ENCODE measurements around the gene IKZF5. TPM values are rescaled to one million over a fixed set of nuclear protein-coding genes. Genes with fewer than 3 reads are reported as not detected.

The IKZF5 gene
- total RNA-seq, 1 donor from 2014 or later, result 17.0 TPM

GRCh38 chr10:122974543-122975064 lies 34.0 kb downstream of the IKZF5 start:
- H3K9me3 Mint-ChIP-seq, result no peaks in the 10 kb centered on the region
- H3K36me3 Mint-ChIP-seq (ENCODE audit: low read depth), result no peaks in the 10 kb centered on the region
- CTCF ChIA-PET, result no interaction called here
- DNase-seq (no peak), ATAC-seq (ENCODE audit: low read depth) (no peak)
- peaks cover 7% of the 10 kb centered on the region for H3K27me3 Mint-ChIP-seq
- no peak overlapping the region for H3K27ac Mint-ChIP-seq
- no peaks in the 10 kb centered on the region for H3K4me1 Mint-ChIP-seq
- intact Hi-C loops (cut with micrococcal nuclease), result no loop called here
- TF ChIP-seq, protein P1, sequence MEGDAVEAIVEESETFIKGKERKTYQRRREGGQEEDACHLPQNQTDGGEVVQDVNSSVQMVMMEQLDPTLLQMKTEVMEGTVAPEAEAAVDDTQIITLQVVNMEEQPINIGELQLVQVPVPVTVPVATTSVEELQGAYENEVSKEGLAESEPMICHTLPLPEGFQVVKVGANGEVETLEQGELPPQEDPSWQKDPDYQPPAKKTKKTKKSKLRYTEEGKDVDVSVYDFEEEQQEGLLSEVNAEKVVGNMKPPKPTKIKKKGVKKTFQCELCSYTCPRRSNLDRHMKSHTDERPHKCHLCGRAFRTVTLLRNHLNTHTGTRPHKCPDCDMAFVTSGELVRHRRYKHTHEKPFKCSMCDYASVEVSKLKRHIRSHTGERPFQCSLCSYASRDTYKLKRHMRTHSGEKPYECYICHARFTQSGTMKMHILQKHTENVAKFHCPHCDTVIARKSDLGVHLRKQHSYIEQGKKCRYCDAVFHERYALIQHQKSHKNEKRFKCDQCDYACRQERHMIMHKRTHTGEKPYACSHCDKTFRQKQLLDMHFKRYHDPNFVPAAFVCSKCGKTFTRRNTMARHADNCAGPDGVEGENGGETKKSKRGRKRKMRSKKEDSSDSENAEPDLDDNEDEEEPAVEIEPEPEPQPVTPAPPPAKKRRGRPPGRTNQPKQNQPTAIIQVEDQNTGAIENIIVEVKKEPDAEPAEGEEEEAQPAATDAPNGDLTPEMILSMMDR (IDR thresholded peaks at IDR 0.05), result no peak
- POLR2A ChIA-PET, result interaction anchor here (0.5 kb wide), 1 partner anchor 169 kb away, joined by 4 read pairs; no protein-coding TSS in a partner anchor
- no peak overlapping the region for H3K4me3 Mint-ChIP-seq

GRCh38 chr10:122974023-122974422 lies 34.6 kb downstream of the IKZF5 start:
- CTCF ChIA-PET, result no interaction called here
- Mint-ChIP-seq H3K27me3 (peaks cover 7% of the 10 kb centered on the region), H3K36me3 (ENCODE audit: low read depth) (no peaks in the 10 kb centered on the region), H3K4me1 (no peaks in the 10 kb centered on the region), H3K27ac (no peak overlapping the region), H3K9me3 (peaks cover 5% of the 10 kb centered on the region), H3K4me3 (no peak overlapping the region)
- no peak for ATAC-seq (ENCODE audit: low read depth)
- TF ChIP-seq, protein P1 (IDR thresholded peaks at IDR 0.05), result no peak
- intact Hi-C loops (cut with micrococcal nuclease), result no loop called here
- POLR2A ChIA-PET, result interaction anchor here (0.5 kb wide), 1 partner anchor 169 kb away, joined by 4 read pairs; no protein-coding TSS in a partner anchor
- DNase-seq, result no peak

- Mint-ChIP-seq H3K36me3 (ENCODE audit: low read depth) (peaks cover 2% of the 10 kb centered on the region), H3K4me1 (no peaks in the 10 kb centered on the region), H3K27me3 (peaks cover 13% of the 10 kb centered on the region), H3K9me3 (peaks cover 31% of the 10 kb centered on the region), H3K4me3 (no peak overlapping the region), H3K27ac (no peak overlapping the region)
- intact Hi-C loops (cut with micrococcal nuclease), result no loop called here
- POLR2A ChIA-PET, result no interaction called here
- DNase-seq, result no peak
- TF ChIP-seq, protein P1 (IDR thresholded peaks at IDR 0.05), result no peak
- CTCF ChIA-PET, result no interaction called here
- no peak for ATAC-seq (ENCODE audit: low read depth)
Measured at GRCh38 chr10:122968698-122969097, 39.9 kb downstream of the IKZF5 start.

- ChIA-PET POLR2A (no interaction called here), CTCF (no interaction called here)
- H3K27ac Mint-ChIP-seq, result no peak overlapping the region
- H3K9me3 Mint-ChIP-seq, result peaks cover 31% of the 10 kb centered on the region
- peaks cover 13% of the 10 kb centered on the region for H3K27me3 Mint-ChIP-seq
- H3K4me1 Mint-ChIP-seq, result no peaks in the 10 kb centered on the region
- no peak for ATAC-seq (ENCODE audit: low read depth)
- no peak for DNase-seq
- peaks cover 2% of the 10 kb centered on the region for H3K36me3 Mint-ChIP-seq (ENCODE audit: low read depth)
- intact Hi-C loops (cut with micrococcal nuclease), result no loop called here
- no peak overlapping the region for H3K4me3 Mint-ChIP-seq
- TF ChIP-seq, protein P1 (IDR thresholded peaks at IDR 0.05), result no peak
Measured at GRCh38 chr10:122966879-122967278, 41.7 kb downstream of the IKZF5 start.

DNA sequence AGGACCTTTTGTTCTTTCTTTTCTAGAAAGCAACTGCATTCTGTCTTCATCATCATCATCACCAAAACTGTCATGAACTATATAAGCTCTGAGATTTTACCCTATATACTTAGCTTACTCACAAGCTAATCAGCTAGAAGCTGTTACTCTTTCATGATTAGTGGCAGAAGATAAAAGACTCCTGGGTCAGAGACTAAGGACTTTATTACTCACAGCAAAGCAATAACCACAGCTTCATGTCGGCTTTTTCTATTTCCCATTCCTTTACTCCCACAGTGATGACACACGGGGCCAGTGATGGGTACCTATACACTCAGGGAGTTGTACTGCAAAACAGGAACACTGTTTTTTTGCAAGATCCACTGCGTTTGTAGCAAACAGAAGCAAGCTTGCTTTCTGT lies 46.2 kb downstream of the IKZF5 start:
- CTCF ChIA-PET, result no interaction called here
- H3K4me3 Mint-ChIP-seq, result no peak overlapping the region

More for the DNA sequence above, 46.2 kb downstream of the IKZF5 start:
- Mint-ChIP-seq H3K27ac (no peak overlapping the region), H3K27me3 (peaks cover 7% of the 10 kb centered on the region), H3K36me3 (ENCODE audit: low read depth) (peaks cover 2% of the 10 kb centered on the region), H3K9me3 (peaks cover 16% of the 10 kb centered on the region), H3K4me1 (no peaks in the 10 kb centered on the region)
- DNase-seq (no peak), ATAC-seq (ENCODE audit: low read depth) (no peak)
- intact Hi-C loops (cut with micrococcal nuclease), result no loop called here
- TF ChIP-seq, protein P1 (IDR thresholded peaks at IDR 0.05), result no peak
- POLR2A ChIA-PET, result no interaction called here
